Prostate gland (tissue), 2 donors: ENCODE measurements around the gene SH3PXD2B.

Experiments
- POLR2AphosphoS5 ChIP-seq: sonication (generic); formaldehyde crosslinking; IDR thresholded peaks from one replicate; pipeline ENCODE4 v1.6.1; 2017; ENCODE audit warnings: antibody characterized with exemption
- TF ChIP-seq, protein P1 (sequence below), 4 experiments: fragments of 200-600 bp in 2 of 4; fragments of 450-650 bp in 2 of 4; sonication (generic) in 2 of 4; IDR thresholded peaks; 1 replicate in 3 of 4; 2 replicates in 1 of 4; pipeline ENCODE4 v1.5.1; 2016 to 2019; ENCODE audit warnings: antibody characterized with exemption in 4 of 4, mild to moderate bottlenecking in 2 of 4, moderate library complexity in 2 of 4

DNA sequence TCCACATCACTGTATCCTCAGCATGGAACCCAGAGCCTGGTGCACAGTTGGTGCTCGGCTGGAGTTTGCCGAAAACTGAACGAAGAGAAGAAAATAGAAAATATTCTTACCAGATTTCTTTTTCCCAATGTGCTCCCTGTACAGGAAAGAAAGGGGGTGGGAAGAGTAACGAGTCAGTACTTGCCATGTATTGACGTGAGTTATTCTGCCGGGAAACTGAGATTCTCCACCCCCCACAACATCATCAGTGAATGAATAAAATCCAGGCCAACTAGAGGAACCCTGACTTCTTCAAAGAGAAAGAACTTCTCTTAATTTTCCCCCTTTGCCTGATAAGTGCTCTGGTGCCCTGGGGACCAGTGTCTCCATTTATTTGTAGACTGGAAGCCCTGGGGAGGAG, 80.6 kb downstream of the SH3PXD2B start:
- TF ChIP-seq POLR2AphosphoS5: no peak
- TF ChIP-seq, protein P1, sequence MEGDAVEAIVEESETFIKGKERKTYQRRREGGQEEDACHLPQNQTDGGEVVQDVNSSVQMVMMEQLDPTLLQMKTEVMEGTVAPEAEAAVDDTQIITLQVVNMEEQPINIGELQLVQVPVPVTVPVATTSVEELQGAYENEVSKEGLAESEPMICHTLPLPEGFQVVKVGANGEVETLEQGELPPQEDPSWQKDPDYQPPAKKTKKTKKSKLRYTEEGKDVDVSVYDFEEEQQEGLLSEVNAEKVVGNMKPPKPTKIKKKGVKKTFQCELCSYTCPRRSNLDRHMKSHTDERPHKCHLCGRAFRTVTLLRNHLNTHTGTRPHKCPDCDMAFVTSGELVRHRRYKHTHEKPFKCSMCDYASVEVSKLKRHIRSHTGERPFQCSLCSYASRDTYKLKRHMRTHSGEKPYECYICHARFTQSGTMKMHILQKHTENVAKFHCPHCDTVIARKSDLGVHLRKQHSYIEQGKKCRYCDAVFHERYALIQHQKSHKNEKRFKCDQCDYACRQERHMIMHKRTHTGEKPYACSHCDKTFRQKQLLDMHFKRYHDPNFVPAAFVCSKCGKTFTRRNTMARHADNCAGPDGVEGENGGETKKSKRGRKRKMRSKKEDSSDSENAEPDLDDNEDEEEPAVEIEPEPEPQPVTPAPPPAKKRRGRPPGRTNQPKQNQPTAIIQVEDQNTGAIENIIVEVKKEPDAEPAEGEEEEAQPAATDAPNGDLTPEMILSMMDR (IDR thresholded peaks at IDR 0.05): no peak
